Measurements from ENCODE around the gene CRY1. TPM values are rescaled to one million over a fixed set of nuclear protein-coding genes. Genes with fewer than 3 reads are reported as not detected.
A peak's percentile ranks its signal among the peaks of the same experiment; 100 is the strongest.
"Not testable (repeated sequence)": the region's sequence is repeated elsewhere in the genome, so short reads cannot be mapped to it uniquely, and the experiment has no call there.

CRY1 gene
- total RNA-seq, 1 donor from 2014 or later, result 20.9 TPM

DNA sequence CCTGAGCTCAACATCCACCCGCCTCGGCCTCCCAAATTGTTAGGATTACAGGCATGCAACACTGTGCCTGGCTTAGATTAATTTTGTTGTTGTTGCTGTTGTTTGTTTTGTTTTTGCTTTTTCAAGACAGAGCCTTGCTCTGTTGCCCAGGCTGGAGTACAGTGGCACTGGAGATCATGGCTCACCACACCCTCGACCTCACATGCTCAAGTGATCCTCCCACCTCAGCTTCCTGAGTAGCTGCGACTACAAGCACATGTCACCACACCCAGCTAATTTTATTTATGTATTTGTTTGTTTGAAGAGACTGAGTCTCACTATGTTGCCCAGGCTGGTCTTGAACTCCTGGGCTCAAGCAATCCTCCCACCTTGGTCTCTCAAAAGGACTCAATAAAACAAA, 26.7 kb downstream of the CRY1 start:
- no peak for DNase-seq (ENCODE audit: low read depth)

DNA sequence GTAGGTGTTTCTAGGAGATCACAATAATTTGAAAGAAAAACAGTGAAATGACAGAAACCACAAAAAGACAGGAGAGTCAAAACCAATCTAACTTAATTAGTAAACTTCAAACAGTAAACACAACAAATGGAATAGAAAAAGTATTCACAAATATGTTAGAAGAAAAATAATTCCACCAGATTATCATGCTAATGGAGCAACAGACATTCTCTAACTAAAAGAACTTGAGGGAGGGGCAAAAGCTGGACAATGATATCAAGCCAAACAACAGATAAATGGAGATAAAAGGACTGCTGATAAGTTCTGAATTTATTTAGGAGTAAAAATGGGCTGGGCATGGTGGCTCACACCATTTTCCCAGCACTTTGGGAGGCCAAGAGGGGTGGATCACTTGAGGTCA, 28.7 kb downstream of the CRY1 start:
- DNase-seq (ENCODE audit: low read depth), result no peak

DNA sequence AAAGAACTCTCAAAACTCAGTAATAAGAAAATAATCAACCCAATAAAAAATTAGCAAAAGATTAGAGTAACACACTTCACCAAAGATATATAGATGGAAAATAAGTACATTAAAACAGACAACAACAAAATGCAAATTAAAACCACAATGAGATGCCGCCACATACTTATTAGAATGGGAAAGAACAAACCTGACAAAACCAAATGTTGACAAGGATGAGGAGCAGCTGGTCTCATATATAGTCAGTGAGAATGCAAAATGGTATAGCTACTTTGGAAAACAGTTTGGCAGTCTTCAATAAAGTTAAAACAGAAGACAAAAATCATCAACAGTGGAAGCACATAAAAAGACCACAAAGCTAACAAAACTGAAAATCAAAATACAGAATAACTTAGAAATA, 29.1 kb downstream of the CRY1 start:
- DNase-seq (ENCODE audit: low read depth), result no peak

- no peak for DNase-seq (ENCODE audit: low read depth)
These were observed 35.2 kb downstream of the CRY1 start for GRCh38 chr12:107058190-107058589.

GRCh38 chr12:107057071-107057834, 36.1 kb downstream of the CRY1 start:
- DNase-seq (ENCODE audit: low read depth), result peak; percentile 36

- DNase-seq (ENCODE audit: low read depth), result no peak
These were observed 39.6 kb downstream of the CRY1 start for GRCh38 chr12:107053709-107054108.

DNA sequence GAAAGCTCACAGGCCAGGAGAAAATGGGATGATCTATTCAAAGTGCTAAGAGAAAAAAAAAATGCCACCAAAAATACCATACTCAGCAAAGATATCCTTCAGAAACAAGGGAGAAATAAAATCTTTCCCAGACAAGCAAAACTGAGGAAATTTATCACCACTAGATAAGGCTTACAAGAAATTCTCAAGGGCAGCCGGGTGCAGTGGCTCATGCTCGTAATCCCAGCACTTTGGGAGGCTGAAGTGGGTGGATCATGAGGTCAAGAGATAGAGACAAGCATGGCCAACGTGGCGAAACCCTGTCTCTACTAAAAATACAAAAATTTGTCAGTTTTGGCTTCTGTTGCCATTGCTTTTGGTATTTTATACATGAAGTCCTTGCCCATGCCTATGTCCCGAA, 48.2 kb downstream of the CRY1 start:
- no peak for DNase-seq (ENCODE audit: low read depth)

GRCh38 chr12:107042801-107043200, 50.5 kb downstream of the CRY1 start:
- no peak for DNase-seq (ENCODE audit: low read depth)

GRCh38 chr12:107035733-107036132, 57.6 kb downstream of the CRY1 start:
- DNase-seq (ENCODE audit: low read depth), result no peak

GRCh38 chr12:107033758-107034739, 59.3 kb downstream of the CRY1 start:
- DNase-seq (ENCODE audit: low read depth), result peak; percentile 19

DNA sequence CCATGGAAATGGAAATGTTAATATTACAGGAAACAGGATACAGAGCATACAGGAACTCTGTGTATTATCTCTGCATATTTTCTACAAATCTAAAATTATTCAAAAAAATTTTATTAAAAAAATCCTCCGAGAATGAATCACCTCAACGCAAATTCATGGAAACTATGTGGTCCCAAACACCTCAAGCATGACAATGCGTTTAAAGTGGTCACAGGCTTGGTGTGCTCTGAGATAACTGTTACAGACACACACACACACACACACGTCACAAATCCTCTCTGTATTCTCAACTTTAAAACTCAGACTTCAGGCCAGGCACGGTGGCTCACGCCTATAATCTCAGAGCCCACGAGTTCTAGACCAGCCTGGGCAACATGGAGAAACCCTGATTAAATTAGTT, 61.1 kb downstream of the CRY1 start:
- DNase-seq (ENCODE audit: low read depth), result no peak

DNA sequence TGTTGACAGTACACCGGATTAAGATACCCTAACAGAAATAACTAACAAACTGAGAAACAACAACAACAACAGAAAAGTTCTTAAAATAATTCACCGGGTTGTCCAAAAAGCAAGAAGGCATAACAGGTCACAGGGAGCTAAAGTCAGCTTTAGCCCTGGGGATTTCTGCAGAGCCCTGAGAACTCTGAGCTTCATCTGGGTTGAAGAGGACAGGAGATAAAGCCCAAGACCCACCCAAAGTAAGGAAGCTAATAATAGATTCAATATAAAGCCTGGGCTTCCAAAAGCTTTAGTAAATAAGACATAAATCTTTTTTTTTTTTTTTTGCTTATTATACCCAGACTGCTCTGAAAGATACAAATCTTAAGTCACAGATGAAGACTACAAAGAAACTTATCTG, 62.3 kb downstream of the CRY1 start:
- DNase-seq (ENCODE audit: low read depth), result no peak

DNA sequence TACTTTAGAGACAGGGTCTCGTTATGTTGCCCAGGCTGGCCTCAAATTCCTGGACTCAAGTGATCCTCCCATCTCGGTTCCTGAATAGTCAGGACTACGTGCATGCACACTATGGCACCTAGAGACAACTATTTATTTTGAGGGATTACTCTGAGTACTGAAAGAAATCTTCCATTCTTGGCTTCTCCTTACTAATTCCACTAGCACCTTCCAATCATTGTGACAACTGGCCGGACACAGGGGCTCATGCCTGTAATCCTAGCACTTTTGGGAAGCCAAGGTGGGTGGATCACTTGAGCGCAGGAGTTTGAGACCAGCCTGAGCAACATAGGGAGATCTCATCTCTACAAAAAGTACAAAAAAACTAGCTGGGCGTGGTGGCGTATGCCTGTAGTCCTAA, 64.3 kb downstream of the CRY1 start:
- DNase-seq (ENCODE audit: low read depth), result no peak

DNA sequence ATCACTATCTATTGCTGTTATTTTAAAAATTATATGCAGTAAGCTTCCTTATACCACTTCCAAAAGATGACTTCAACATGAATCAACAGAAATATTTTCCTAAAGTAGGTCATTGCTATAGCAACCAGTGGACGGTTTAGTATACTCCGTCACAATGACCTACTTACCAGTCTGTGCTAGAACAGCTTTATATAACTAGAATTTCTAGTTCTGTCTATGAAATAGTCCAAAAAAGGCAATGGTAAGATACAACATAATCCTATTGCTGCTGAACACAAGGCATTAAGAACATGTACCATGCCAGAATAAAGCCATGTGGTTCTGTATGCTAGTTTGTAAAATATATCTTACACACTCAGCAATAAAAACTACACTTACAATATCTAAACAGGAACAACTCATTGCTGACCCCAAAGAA, 65.7 kb downstream of the CRY1 start:
- peak; percentile 98 for DNase-seq (ENCODE audit: low read depth)

GRCh38 chr12:107026806-107027635, 66.3 kb downstream of the CRY1 start:
- no peak for DNase-seq (ENCODE audit: low read depth)

- DNase-seq (ENCODE audit: low read depth), result not testable (repeated sequence)
These were observed 67.0 kb downstream of the CRY1 start for GRCh38 chr12:107026356-107026755.

DNA sequence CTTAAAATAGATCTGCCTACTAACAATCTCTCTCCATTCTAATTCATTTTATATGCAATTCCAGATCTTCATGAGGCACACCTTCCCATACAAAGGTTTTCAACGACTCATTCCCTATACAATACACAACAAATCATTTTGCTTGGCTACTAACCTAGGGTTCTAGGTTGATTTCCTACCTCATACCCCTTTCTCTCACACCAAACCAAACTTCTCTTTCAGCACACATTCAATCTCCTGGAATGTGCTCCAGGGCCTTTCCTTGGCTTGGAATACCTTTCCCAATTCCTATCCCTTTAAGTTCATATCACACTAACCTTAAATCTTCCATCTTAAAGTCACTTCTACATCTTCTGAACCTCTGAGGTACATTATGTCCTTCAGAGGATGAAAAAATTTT, 67.7 kb downstream of the CRY1 start:
- peak; percentile 22 for DNase-seq (ENCODE audit: low read depth)

GRCh38 chr12:107019546-107019945, 73.8 kb downstream of the CRY1 start:
- no peak for DNase-seq (ENCODE audit: low read depth)

DNA sequence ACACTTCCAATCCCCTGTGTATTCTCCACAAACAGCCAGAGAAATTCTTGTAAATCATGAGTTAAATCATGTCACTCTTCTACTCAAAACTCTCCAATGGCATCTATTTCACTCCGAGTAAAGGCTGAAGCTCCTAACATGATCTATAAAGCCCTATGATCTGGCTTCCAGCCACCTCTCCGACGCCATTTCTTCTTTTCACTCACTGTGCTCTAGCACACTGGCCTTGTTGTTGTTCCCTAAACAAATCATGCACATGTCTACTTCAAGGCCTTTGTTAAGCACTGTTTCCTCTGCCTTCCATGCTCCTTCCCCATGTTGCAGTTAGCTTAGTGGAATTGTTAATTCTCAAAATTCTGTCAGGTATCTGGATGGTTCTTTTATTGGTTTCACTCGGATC, 76.3 kb downstream of the CRY1 start:
- no peak for DNase-seq (ENCODE audit: low read depth)

GRCh38 chr12:107014055-107014454, 79.3 kb downstream of the CRY1 start:
- peak; percentile 52 for DNase-seq (ENCODE audit: low read depth)

DNA sequence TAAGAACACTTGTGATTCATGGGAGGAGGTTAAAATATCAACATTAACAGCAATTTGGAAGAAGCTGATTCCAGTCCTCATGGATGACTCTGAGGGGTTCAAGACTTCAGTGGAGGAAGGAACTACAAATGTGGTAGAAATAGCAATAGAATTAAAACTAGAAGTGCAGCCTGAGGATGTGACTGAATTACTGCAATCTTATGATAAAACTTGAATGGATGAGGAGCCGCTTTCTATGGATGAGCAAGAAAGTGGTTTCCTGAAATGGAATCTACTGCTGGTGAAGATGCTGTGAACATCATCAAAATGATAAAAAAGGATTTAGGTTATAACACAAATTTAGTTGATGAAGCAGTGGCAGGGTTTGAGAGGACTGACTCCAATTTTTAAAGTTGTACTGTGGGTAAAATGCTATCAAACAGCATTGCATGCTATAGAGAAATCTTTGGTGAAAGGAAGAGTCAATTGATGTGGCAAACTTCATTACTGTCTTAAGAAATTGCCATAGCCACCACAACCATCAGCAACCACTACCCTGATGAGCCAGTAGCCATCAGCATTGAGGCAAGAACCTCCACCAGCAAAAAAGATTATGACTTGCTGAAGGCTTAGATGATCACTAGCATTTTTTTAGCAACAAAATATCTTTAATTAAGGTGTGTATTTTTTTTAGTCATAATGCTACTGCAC, 80.5 kb downstream of the CRY1 start:
- DNase-seq (ENCODE audit: low read depth), result no peak
